ENCODE measurements around the gene LIMS1. TPM values are rescaled to one million over a fixed set of nuclear protein-coding genes. Genes with fewer than 3 reads are reported as not detected.

LIMS1 gene
- total and polyA plus RNA-seq, 2 of the 13 experiments (the other 11 are each of a cell fraction or from before 2014, with no cell fraction given) = 38.3 to 49.6 TPM

DNA sequence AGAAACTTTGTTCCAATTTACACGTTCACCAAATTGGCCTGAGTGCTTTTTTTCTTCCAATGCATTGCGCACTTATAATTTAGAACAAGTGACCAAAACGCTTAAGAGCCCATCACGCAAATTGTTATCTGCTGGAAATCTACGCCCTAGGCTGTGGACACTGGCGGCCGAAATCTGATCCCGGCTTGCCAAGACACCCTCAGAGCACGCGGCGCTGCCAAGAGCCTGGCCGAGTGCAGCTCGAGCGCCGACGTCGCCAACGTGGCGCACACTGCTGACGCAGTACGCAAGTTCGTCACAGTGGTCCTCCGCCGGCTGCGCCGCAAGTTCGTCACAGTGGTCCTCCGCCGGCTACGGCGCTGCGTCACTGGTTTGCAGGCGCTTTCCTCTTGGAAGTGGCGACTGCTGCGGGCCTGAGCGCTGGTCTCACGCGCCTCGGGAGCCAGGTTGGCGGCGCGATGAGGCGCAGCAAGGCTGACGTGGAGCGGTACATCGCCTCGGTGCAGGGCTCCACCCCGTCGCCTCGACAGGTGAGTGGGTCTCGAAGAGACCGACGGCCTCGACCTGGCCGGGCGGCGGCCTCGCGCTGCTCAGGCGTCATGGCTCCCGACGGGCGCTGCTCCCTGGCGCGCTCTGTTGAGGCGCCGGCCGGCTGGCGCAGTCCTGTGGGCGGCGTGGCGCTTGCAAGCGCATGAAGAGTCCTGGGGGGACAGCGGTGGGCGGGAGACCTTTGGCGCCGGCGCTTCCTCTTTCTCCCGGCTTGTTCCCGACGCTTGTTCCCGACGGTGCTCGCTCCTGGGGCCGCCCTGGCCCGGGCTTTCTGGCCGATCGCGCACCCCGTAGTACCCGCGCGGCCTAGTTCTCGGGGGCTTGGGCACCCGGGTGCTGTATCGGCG lies 185.1 kb downstream of the LIMS1 start, which contains the start of gene RANBP2 (continued):
- TF ChIP-seq ZNF460 (CRISPR knock-in tag; IDR thresholded peaks at IDR 0.05; ENCODE audit: borderline replicate concordance) = peak; percentile 19; the same call in 1 of the 2 replicates
- TF ChIP-seq, protein P1, sequence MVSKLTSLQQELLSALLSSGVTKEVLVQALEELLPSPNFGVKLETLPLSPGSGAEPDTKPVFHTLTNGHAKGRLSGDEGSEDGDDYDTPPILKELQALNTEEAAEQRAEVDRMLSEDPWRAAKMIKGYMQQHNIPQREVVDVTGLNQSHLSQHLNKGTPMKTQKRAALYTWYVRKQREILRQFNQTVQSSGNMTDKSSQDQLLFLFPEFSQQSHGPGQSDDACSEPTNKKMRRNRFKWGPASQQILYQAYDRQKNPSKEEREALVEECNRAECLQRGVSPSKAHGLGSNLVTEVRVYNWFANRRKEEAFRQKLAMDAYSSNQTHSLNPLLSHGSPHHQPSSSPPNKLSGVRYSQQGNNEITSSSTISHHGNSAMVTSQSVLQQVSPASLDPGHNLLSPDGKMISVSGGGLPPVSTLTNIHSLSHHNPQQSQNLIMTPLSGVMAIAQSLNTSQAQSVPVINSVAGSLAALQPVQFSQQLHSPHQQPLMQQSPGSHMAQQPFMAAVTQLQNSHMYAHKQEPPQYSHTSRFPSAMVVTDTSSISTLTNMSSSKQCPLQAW (CRISPR knock-in tag; IDR thresholded peaks at IDR 0.05) = peak; percentile 95
- TF ChIP-seq ASH2L (IDR thresholded peaks at IDR 0.05; ENCODE audit: insufficient read length, low read depth, low read length) = peak; percentile 98
- peak; percentile 98 for TF ChIP-seq SRY (CRISPR knock-in tag; IDR thresholded peaks at IDR 0.05)
- peak; percentile 79; the same call in 1 of the 2 replicates for TF ChIP-seq FOXM1 (CRISPR knock-in tag; IDR thresholded peaks at IDR 0.05)
- peak; percentile 99 for TF ChIP-seq ZNF292 (CRISPR knock-in tag; IDR thresholded peaks at IDR 0.05; ENCODE audit: borderline replicate concordance, low read depth)
- TF ChIP-seq, protein P2, sequence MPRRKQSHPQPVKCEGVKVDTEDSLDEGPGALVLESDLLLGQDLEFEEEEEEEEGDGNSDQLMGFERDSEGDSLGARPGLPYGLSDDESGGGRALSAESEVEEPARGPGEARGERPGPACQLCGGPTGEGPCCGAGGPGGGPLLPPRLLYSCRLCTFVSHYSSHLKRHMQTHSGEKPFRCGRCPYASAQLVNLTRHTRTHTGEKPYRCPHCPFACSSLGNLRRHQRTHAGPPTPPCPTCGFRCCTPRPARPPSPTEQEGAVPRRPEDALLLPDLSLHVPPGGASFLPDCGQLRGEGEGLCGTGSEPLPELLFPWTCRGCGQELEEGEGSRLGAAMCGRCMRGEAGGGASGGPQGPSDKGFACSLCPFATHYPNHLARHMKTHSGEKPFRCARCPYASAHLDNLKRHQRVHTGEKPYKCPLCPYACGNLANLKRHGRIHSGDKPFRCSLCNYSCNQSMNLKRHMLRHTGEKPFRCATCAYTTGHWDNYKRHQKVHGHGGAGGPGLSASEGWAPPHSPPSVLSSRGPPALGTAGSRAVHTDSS (CRISPR knock-in tag; conservative IDR thresholded peaks at IDR 0.05) = 0 out of 2 replicates have a peak, but pooled peaks have one; percentile 45
- no peak for TF ChIP-seq LCORL (IDR thresholded peaks at IDR 0.05)
- peak; percentile 88 for TF ChIP-seq LCORL (CRISPR knock-in tag; IDR thresholded peaks at IDR 0.05)
- peak; percentile 95 for TF ChIP-seq NFKB2 (CRISPR knock-in tag; IDR thresholded peaks at IDR 0.05; ENCODE audit: borderline replicate concordance)
- TF ChIP-seq ZSCAN31 (CRISPR knock-in tag; IDR thresholded peaks at IDR 0.05; ENCODE audit: low read depth) = peak; percentile 91
- TF ChIP-seq, protein P3, sequence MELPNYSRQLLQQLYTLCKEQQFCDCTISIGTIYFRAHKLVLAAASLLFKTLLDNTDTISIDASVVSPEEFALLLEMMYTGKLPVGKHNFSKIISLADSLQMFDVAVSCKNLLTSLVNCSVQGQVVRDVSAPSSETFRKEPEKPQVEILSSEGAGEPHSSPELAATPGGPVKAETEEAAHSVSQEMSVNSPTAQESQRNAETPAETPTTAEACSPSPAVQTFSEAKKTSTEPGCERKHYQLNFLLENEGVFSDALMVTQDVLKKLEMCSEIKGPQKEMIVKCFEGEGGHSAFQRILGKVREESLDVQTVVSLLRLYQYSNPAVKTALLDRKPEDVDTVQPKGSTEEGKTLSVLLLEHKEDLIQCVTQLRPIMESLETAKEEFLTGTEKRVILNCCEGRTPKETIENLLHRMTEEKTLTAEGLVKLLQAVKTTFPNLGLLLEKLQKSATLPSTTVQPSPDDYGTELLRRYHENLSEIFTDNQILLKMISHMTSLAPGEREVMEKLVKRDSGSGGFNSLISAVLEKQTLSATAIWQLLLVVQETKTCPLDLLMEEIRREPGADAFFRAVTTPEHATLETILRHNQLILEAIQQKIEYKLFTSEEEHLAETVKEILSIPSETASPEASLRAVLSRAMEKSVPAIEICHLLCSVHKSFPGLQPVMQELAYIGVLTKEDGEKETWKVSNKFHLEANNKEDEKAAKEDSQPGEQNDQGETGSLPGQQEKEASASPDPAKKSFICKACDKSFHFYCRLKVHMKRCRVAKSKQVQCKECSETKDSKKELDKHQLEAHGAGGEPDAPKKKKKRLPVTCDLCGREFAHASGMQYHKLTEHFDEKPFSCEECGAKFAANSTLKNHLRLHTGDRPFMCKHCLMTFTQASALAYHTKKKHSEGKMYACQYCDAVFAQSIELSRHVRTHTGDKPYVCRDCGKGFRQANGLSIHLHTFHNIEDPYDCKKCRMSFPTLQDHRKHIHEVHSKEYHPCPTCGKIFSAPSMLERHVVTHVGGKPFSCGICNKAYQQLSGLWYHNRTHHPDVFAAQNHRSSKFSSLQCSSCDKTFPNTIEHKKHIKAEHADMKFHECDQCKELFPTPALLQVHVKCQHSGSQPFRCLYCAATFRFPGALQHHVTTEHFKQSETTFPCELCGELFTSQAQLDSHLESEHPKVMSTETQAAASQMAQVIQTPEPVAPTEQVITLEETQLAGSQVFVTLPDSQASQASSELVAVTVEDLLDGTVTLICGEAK (IDR thresholded peaks at IDR 0.05) = no peak
- TF ChIP-seq, protein P3 (CRISPR knock-in tag; IDR thresholded peaks at IDR 0.05) = peak; percentile 94
- peak; percentile 78 for TF ChIP-seq NCOA2 (CRISPR knock-in tag; IDR thresholded peaks at IDR 0.05)
- TF ChIP-seq SP1 (IDR thresholded peaks at IDR 0.05) = no peak
- peak; percentile 93 for TF ChIP-seq SP1 (CRISPR knock-in tag; IDR thresholded peaks at IDR 0.05)
- TF ChIP-seq SIN3B (IDR thresholded peaks at IDR 0.05; ENCODE audit: low read length) = peak; percentile 75; the same call in 1 of the 2 replicates
- peak; percentile 82; the same call in 1 of the 2 replicates for TF ChIP-seq ZNF747 (CRISPR knock-in tag; IDR thresholded peaks at IDR 0.05; ENCODE audit: borderline replicate concordance)
